ENCODE results near the gene PWP1. TPM values are rescaled to one million over a fixed set of nuclear protein-coding genes. Genes with fewer than 3 reads are reported as not detected.
"Not testable (repeated sequence)": the region's sequence is repeated elsewhere in the genome, so short reads cannot be mapped to it uniquely, and the experiment has no call there.

PWP1 gene
- total RNA-seq, 1 donor from 2014 or later, result 28.2 TPM

GRCh38 chr12:107718606-107719005, 33.0 kb downstream of the PWP1 start:
- Mint-ChIP-seq H3K27me3 (no peaks in the 10 kb centered on the region), H3K27ac (no peak overlapping the region), H3K4me1 (ENCODE audit: low read depth) (no peaks in the 10 kb centered on the region), H3K36me3 (ENCODE audit: insufficient read depth) (peaks cover 13% of the 10 kb centered on the region), H3K9me3 (ENCODE audit: low read depth) (peaks cover 5% of the 10 kb centered on the region), H3K4me3 (ENCODE audit: low read depth) (no peak overlapping the region)
- no peak for DNase-seq (ENCODE audit: low spot score, unreplicated experiment)
- TF ChIP-seq, protein P1, sequence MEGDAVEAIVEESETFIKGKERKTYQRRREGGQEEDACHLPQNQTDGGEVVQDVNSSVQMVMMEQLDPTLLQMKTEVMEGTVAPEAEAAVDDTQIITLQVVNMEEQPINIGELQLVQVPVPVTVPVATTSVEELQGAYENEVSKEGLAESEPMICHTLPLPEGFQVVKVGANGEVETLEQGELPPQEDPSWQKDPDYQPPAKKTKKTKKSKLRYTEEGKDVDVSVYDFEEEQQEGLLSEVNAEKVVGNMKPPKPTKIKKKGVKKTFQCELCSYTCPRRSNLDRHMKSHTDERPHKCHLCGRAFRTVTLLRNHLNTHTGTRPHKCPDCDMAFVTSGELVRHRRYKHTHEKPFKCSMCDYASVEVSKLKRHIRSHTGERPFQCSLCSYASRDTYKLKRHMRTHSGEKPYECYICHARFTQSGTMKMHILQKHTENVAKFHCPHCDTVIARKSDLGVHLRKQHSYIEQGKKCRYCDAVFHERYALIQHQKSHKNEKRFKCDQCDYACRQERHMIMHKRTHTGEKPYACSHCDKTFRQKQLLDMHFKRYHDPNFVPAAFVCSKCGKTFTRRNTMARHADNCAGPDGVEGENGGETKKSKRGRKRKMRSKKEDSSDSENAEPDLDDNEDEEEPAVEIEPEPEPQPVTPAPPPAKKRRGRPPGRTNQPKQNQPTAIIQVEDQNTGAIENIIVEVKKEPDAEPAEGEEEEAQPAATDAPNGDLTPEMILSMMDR (IDR thresholded peaks at IDR 0.05; ENCODE audit: unreplicated experiment), result no peak

DNA sequence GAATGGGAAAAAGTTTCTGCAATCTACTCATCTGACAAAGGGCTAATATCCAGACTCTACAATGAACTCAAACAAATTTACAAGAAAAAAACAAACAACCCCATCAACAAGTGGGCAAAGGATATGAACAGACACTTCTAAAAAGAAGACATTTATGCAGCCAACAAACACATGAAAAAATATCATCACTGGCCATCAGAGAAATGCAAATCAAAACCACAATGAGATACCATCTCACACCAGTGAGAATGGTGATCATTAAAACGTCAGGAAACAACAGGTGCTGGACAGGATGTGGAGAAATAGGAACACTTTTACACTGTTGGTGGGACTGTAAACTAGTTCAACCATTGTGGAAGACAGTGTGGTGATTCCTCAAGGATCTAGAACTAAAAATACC, 41.7 kb downstream of the PWP1 start:
- not testable (repeated sequence) for H3K27me3 Mint-ChIP-seq; H3K36me3 Mint-ChIP-seq (ENCODE audit: insufficient read depth); DNase-seq (ENCODE audit: low spot score, unreplicated experiment); H3K27ac Mint-ChIP-seq; H3K4me3 Mint-ChIP-seq (ENCODE audit: low read depth); H3K9me3 Mint-ChIP-seq (ENCODE audit: low read depth); H3K4me1 Mint-ChIP-seq (ENCODE audit: low read depth)

DNA sequence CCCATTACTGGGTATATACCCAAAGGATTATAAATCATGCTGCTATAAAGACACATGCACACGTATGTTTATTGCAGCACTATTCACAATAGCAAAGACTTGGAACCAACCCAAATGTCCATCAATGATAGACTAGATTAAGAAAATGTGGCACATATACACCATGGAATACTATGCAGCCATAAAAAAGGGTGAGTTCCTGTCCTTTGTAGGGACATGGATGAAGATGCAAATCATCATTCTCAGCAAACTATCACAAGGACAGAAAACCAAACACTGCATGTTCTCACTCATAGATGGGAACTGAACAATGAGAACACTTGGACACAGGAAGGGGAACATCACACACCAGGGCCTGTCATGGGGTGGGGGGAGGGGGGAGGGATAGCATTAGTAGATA, 42.1 kb downstream of the PWP1 start:
- H3K27ac Mint-ChIP-seq; H3K27me3 Mint-ChIP-seq; H3K36me3 Mint-ChIP-seq (ENCODE audit: insufficient read depth); H3K4me3 Mint-ChIP-seq (ENCODE audit: low read depth); H3K4me1 Mint-ChIP-seq (ENCODE audit: low read depth); DNase-seq (ENCODE audit: low spot score, unreplicated experiment); H3K9me3 Mint-ChIP-seq (ENCODE audit: low read depth): not testable (repeated sequence)

GRCh38 chr12:107730618-107731341, 45.2 kb downstream of the PWP1 start:
- Mint-ChIP-seq H3K4me3 (ENCODE audit: low read depth) (no peak overlapping the region), H3K27ac (no peak overlapping the region)

GRCh38 chr12:107731366-107731765, 45.8 kb downstream of the PWP1 start:
- no peak for DNase-seq (ENCODE audit: low spot score, unreplicated experiment)
- Mint-ChIP-seq H3K4me1 (ENCODE audit: low read depth) (peaks cover 2% of the 10 kb centered on the region), H3K4me3 (ENCODE audit: low read depth) (no peak overlapping the region), H3K27me3 (no peaks in the 10 kb centered on the region), H3K9me3 (ENCODE audit: low read depth) (no peaks in the 10 kb centered on the region), H3K27ac (no peak overlapping the region), H3K36me3 (ENCODE audit: insufficient read depth) (peaks cover 11% of the 10 kb centered on the region)
- TF ChIP-seq, protein P1 (IDR thresholded peaks at IDR 0.05; ENCODE audit: unreplicated experiment), result no peak

More at GRCh38 chr12:107730618-107731341, 45.2 kb downstream of the PWP1 start:
- Mint-ChIP-seq H3K36me3 (ENCODE audit: insufficient read depth) (peaks cover 11% of the 10 kb centered on the region), H3K9me3 (ENCODE audit: low read depth) (no peaks in the 10 kb centered on the region), H3K27me3 (no peaks in the 10 kb centered on the region), H3K4me1 (ENCODE audit: low read depth) (peaks cover 2% of the 10 kb centered on the region)
- no peak for DNase-seq (ENCODE audit: low spot score, unreplicated experiment)
- TF ChIP-seq, protein P1 (IDR thresholded peaks at IDR 0.05; ENCODE audit: unreplicated experiment), result no peak

- no peak overlapping the region for H3K4me3 Mint-ChIP-seq (ENCODE audit: low read depth)
- H3K36me3 Mint-ChIP-seq (ENCODE audit: insufficient read depth), result peaks cover 17% of the 10 kb centered on the region
- H3K9me3 Mint-ChIP-seq (ENCODE audit: low read depth), result no peaks in the 10 kb centered on the region
- TF ChIP-seq, protein P1 (IDR thresholded peaks at IDR 0.05; ENCODE audit: unreplicated experiment), result no peak
- DNase-seq (ENCODE audit: low spot score, unreplicated experiment), result no peak
- H3K4me1 Mint-ChIP-seq (ENCODE audit: low read depth), result peaks cover 2% of the 10 kb centered on the region
- H3K27me3 Mint-ChIP-seq, result no peaks in the 10 kb centered on the region
- H3K27ac Mint-ChIP-seq, result no peak overlapping the region
These were observed 46.8 kb downstream of the PWP1 start for GRCh38 chr12:107732365-107732764.

All from progenitor cell of endocrine pancreas (in vitro differentiated cells).